CD4-positive, alpha-beta memory T cell (primary cell): ENCODE measurements around the gene KRT13. TPM values are rescaled to one million over a fixed set of nuclear protein-coding genes. Genes with fewer than 3 reads are reported as not detected.

ENCODE experiments used
- CTCF ChIA-PET: fragments of 350-600 bp; sonication (Branson Sonifier 250); formaldehyde crosslinking; loops from one replicate; lab custom pipeline; 2021; ENCODE audit warnings: inconsistent platforms; ENCODE audit not compliant: partially characterized antibody; lab: Charles Lee
- POLR2A ChIA-PET: fragments of 350-600 bp; sonication (Branson Sonifier 250); formaldehyde crosslinking; loops from one replicate; lab custom pipeline; 2021; ENCODE audit not compliant: partially characterized antibody; lab: Charles Lee
- DNase-seq, 5 donors: peaks; one replicate each; pipeline versions ENCODE4 v3.0.0 to v3.0.0-alpha.2; 2020 to 2022; ENCODE audit warnings: mixed read lengths in 1 of 5
- H3K27ac ChIP-seq: one replicate; pipeline ENCODE4 v1.7.0; 2013; ENCODE audit warnings: low read depth, low read length
- H3K27me3 ChIP-seq: 2 replicates; pipeline ENCODE4 v1.7.0; 2013; ENCODE audit warnings: mild to moderate bottlenecking, low read length, moderate library complexity; ENCODE audit not compliant: insufficient read depth
- H3K36me3 ChIP-seq: 2 replicates; pipeline ENCODE4 v1.7.0; 2013; ENCODE audit warnings: mild to moderate bottlenecking, low read length, moderate library complexity; ENCODE audit not compliant: insufficient read depth
- H3K4me1 ChIP-seq: 2 replicates; pipeline ENCODE4 v1.7.0; 2013; ENCODE audit warnings: mild to moderate bottlenecking, low read length, moderate library complexity; ENCODE audit not compliant: insufficient read depth
- H3K4me3 ChIP-seq, 2 donors: one replicate each; pipeline ENCODE4 v1.7.0; 2013; ENCODE audit warnings: low read length in 2 of 2, mild to moderate bottlenecking in 1 of 2
- H3K9me3 ChIP-seq, 2 donors: one replicate each; pipeline ENCODE4 v1.7.0; 2013; ENCODE audit warnings: low read length in 2 of 2, control low read depth in 1 of 2; ENCODE audit not compliant: control insufficient read depth in 1 of 2
- H3K27ac Mint-ChIP-seq, 7 donors: one replicate each; pipeline ENCODE4 v1.8.0; 2020 to 2021; ENCODE audit warnings: mixed read lengths in 7 of 7, mild to moderate bottlenecking in 6 of 7, inconsistent platforms in 3 of 7, moderate library complexity in 3 of 7
- H3K27me3 Mint-ChIP-seq, 2 donors: one replicate each; pipeline ENCODE4 v1.8.0; 2020 to 2021; ENCODE audit warnings: mixed read lengths in 2 of 2
- H3K36me3 Mint-ChIP-seq, 2 donors: one replicate each; pipeline ENCODE4 v1.8.0; 2020 to 2021; ENCODE audit warnings: mixed read lengths in 2 of 2, inconsistent platforms in 1 of 2, mild to moderate bottlenecking in 1 of 2
- H3K4me1 Mint-ChIP-seq, 4 donors: one replicate each; pipeline ENCODE4 v1.8.0; 2020 to 2021; ENCODE audit warnings: mixed read lengths in 4 of 4, mild to moderate bottlenecking in 1 of 4
- H3K4me3 Mint-ChIP-seq, 8 donors: one replicate each; pipeline ENCODE4 v1.8.0; 2020 to 2021; ENCODE audit warnings: mixed read lengths in 8 of 8, mild to moderate bottlenecking in 7 of 8, moderate library complexity in 6 of 8, inconsistent platforms in 3 of 8
- H3K9me3 Mint-ChIP-seq, 8 donors: one replicate each; pipeline ENCODE4 v1.8.0; 2020 to 2021; ENCODE audit warnings: mixed read lengths in 8 of 8, mild to moderate bottlenecking in 5 of 8, inconsistent platforms in 3 of 8, moderate library complexity in 1 of 8
- intact Hi-C: fragments of 100-400 bp; cut with micrococcal nuclease; formaldehyde crosslinking; loops from one replicate; pipeline ENCODE4 v1.15.1; 2023
- polyA plus RNA-seq, 2 donors: library from polyadenylated mRNA; unstranded; fragments of 300-500 nt; fragmentation: Illumina TruSeq; gene quantifications; one replicate each; pipeline ENCODE4 v1.2.3, GENCODE V29; 2021
- total RNA-seq, 2 experiments: library from RNA; stranded (reverse); gene quantifications; one replicate each; pipeline ENCODE4 v1.2.3, GENCODE V29; 2021

Gene KRT13
- total and polyA plus RNA-seq, 4 experiments from 2014 or later: not detected

DNA sequence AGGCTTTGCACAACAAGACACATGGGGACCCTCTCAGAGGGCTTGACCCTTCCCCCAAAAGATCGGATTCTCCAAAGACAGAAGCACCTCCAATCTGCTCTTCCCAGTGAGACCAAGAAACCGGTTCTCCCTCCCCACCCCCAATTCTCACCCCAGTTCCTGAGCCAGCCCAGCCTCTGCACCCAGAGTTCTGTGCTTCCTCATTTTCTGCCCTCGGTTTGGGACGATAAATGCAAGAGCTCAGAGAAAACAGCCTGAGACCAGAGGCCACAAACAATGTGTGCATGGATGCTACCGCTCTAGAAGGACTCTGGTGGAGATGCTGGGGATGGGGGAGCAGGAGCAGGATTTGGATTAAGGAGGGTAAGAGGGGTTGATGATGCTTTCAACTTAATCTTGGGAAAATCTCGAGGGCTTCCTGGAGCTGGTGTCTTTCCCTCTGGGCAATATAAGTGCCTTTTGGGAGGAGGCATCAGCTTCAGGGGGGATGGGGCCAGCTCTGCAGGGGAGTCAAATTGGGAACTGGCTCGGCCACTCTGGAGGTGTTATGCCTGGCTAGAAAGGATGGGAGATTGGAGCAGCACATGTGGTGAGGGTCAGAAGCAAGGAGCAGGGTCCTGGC is 7.2 kb upstream of the KRT13 start:
- Histone ChIP-seq H3K4me3 (no peak overlapping the region), H3K36me3 (no peaks in the 10 kb centered on the region), H3K27ac (no peak overlapping the region), H3K27me3 (no peaks in the 10 kb centered on the region), H3K4me1 (no peaks in the 10 kb centered on the region), H3K9me3 (no peaks in the 10 kb centered on the region)
- H3K27me3 Mint-ChIP-seq: peaks cover 0 to 2% of the 10 kb centered on the region in 2 donors
- peak overlapping the region in 1 of 7 donors; percentile 68 for H3K27ac Mint-ChIP-seq
- ChIA-PET POLR2A (no interaction called here), CTCF (no interaction called here)
- no peak for DNase-seq
- H3K36me3 Mint-ChIP-seq: no peaks in the 10 kb centered on the region
- no peaks in the 10 kb centered on the region for H3K4me1 Mint-ChIP-seq
- H3K9me3 Mint-ChIP-seq: peaks cover 0 to 1% (median 0%) of the 10 kb centered on the region in 8 donors
- intact Hi-C loops: no loop called here
- H3K4me3 Mint-ChIP-seq: no peak overlapping the region

DNA sequence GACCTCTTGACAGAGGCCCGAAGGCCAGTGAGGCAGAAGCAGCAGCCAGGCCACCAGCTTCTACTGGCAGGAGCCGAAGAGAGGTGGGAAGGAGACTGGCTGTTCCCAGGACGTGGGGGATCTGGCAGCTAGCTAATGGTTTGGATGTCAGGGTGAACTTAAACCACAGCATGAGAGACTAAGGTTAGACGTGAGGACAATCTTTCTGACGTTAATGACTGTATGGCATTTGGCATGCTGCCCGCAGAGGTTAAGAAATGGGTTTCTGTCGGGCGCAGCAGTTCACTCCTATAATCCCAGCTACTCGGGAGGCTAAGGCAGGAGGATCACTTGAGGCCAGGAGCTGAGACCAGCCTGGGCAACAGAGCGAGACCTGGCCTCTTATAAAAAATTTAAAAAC is 6.3 kb upstream of the KRT13 start:
- Mint-ChIP-seq H3K4me3 (no peak overlapping the region), H3K4me1 (no peaks in the 10 kb centered on the region), H3K27ac (no peak overlapping the region), H3K36me3 (no peaks in the 10 kb centered on the region), H3K9me3 (peaks cover 0 to 1% (median 0%) of the 10 kb centered on the region in 8 donors), H3K27me3 (peaks cover 0 to 2% of the 10 kb centered on the region in 2 donors)
- Histone ChIP-seq H3K27me3 (no peaks in the 10 kb centered on the region), H3K9me3 (no peaks in the 10 kb centered on the region), H3K4me1 (no peaks in the 10 kb centered on the region), H3K36me3 (no peaks in the 10 kb centered on the region), H3K27ac (no peak overlapping the region), H3K4me3 (no peak overlapping the region)
- intact Hi-C loops: no loop called here
- ChIA-PET POLR2A (no interaction called here), CTCF (interaction anchor here (0.9 kb wide), 1 partner anchor 14 kb away, joined by 3 read pairs; no protein-coding TSS in a partner anchor)
- no peak for DNase-seq

DNA sequence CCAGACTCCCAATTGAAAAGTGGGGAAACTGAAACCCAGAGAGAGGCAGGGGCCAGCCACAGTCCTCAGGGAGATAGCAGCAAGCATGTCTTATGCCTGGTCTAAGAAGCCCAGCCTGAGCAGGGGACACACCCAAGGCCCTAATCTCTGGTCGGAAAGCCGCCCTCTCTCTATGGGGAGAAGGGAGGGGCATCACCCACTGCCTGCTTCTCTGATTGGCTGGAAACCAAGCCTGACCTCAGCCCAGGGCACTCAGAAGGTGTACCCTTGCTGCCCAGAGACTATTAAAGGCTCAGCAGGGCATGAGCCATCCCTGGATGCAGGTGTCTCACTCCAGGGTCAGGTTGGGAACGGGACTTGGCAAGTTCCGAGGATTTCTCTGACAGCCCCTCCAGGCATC is 5.7 kb upstream of the KRT13 start:
- H3K4me1 ChIP-seq: no peaks in the 10 kb centered on the region
- H3K36me3 ChIP-seq: no peaks in the 10 kb centered on the region
- Mint-ChIP-seq H3K9me3 (no peaks in the 10 kb centered on the region), H3K4me3 (no peak overlapping the region), H3K4me1 (no peaks in the 10 kb centered on the region), H3K36me3 (no peaks in the 10 kb centered on the region), H3K27me3 (peaks cover 0 to 2% of the 10 kb centered on the region in 2 donors), H3K27ac (no peak overlapping the region)
- CTCF ChIA-PET: no interaction called here
- POLR2A ChIA-PET: no interaction called here
- no peak overlapping the region for H3K27ac ChIP-seq
- DNase-seq: no peak
- no peaks in the 10 kb centered on the region for H3K9me3 ChIP-seq
- H3K27me3 ChIP-seq: no peaks in the 10 kb centered on the region
- no peak overlapping the region for H3K4me3 ChIP-seq
- intact Hi-C loops: no loop called here

DNA sequence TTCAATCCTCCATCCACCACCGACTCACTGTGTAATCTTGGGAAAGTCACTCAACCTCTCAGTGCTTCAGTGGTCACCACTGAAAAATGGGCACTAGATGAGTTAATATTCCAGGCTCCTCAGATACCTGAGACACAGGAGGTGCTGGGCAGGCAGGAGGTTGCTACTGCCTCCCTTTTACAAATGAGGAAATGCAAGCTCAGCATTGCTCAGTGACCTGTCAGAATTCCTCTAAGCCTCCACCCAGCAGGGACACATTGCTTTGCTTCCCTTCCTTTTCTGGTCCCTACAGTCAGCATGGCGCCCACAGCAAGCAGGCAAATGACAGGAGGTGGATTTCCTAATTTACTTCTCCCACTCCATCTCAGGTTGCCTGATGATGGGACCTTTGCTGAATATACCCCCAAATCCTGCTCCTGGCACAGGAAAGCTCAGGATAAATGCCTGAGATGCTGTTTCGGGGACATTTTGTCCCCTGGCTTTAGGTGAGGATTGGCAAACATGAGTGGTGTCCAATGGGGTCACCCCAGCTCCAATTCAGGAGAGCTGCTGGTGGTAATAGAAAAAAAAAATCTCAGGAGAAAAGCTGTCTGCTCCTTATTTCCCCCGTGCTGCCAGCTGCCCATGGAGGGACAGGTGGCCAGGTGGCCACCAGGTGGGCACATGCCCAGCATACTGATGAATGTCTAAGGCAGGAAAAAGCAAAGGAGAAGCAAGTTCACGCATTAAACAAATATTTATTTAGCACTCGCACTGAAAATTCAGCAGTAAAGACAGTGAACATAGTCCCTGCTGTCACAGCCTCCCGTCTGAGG is 5.0 kb upstream of the KRT13 start:
- Histone ChIP-seq H3K9me3 (no peaks in the 10 kb centered on the region), H3K36me3 (no peaks in the 10 kb centered on the region), H3K27me3 (no peaks in the 10 kb centered on the region), H3K4me1 (no peaks in the 10 kb centered on the region), H3K4me3 (no peak overlapping the region), H3K27ac (no peak overlapping the region)
- ChIA-PET POLR2A (no interaction called here), CTCF (no interaction called here)
- Mint-ChIP-seq H3K9me3 (no peaks in the 10 kb centered on the region), H3K4me1 (no peaks in the 10 kb centered on the region), H3K27me3 (peaks cover 0 to 2% of the 10 kb centered on the region in 2 donors), H3K4me3 (no peak overlapping the region), H3K27ac (peak overlapping the region in 2 of 7 donors; percentile 72 to 86), H3K36me3 (no peaks in the 10 kb centered on the region)
- intact Hi-C loops: no loop called here
- DNase-seq: no peak

DNA sequence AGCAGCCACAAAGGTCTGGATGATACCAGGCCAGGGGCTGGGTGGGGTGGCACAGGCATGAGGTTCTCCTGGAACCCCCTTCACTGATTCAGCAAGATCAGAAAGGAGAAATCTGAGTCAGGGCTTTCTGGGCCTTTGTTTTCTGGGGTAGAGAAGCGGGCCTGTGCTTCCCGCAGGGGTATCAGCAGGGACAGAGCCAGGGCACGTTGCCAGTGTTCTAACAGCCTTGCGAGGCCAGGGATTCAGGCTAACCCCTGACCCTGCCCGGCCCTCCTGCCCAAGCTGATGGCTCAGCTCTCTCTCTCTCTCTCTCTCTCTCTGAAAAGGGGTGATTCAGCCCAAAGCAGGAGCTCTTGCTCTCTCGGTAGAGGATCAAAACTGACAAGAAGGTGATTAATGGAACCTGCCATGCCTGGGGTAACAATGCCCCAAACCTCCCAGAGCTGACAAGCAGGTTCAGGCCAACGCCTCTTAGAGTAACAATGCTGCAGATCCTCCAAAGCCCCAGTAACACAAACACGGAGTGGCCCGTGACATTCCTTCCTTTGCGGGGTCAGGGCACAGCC is 2.0 kb upstream of the KRT13 start:
- Mint-ChIP-seq H3K4me1 (no peaks in the 10 kb centered on the region), H3K27ac (no peak overlapping the region), H3K36me3 (no peaks in the 10 kb centered on the region), H3K27me3 (no peaks in the 10 kb centered on the region), H3K9me3 (no peaks in the 10 kb centered on the region), H3K4me3 (no peak overlapping the region)
- ChIA-PET POLR2A (no interaction called here), CTCF (interaction anchor here (1.0 kb wide), 1 partner anchor 11 kb away, joined by 4 read pairs; no protein-coding TSS in a partner anchor)
- Histone ChIP-seq H3K9me3 (no peaks in the 10 kb centered on the region), H3K27ac (no peak overlapping the region), H3K27me3 (no peaks in the 10 kb centered on the region), H3K36me3 (no peaks in the 10 kb centered on the region), H3K4me1 (no peaks in the 10 kb centered on the region), H3K4me3 (no peak overlapping the region)
- intact Hi-C loops: no loop called here
- DNase-seq: no peak

DNA sequence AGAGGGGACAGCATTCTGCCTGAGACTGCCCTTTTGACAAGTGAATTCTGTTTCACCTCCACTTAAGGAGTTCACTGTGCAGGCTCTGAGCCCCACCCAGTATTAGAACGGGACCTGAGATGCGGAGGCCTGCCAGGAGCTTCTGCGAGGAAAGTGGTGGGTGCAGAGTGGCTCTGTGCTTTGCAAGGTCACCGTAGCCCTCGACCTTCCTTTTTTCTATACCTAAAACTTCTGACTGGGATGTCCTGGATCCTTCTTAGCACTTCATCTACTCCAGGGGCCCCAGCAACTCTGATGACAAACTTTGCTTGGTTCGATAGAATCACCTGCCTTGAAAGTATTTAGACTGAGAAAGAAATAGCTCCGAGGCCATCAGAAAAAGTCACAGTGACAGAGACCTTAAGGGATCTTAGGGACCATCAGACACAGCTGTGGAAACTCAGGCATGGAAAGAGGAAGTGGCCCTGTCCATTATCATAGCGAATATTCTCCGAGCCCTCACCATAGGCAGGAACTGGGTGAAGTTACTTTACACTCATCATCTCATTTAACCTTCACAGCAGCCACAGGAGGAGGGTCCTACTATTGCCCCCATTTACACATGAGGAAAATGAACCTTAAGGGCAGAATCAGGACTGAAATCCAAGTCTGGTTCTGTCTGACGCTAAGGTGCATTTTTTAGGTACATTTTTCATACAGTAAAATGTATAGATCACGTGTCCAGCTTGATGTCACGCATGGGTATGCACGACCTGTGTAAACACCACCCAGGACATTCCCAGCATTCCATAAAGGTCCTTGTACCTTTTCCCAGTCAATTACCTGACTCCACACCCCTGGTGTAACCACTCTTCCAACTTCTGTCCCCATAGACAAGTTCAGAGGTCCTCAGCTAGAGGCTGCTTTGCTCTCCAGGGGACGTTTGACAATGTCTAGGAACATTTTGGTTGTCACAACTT is 676 bp upstream of the KRT13 start:
- ChIA-PET CTCF (interaction anchor here (1.7 kb wide), 1 partner anchor 43 kb away, joined by 6 read pairs; no protein-coding TSS in a partner anchor), POLR2A (no interaction called here)
- Histone ChIP-seq H3K9me3 (no peaks in the 10 kb centered on the region), H3K4me1 (no peaks in the 10 kb centered on the region), H3K4me3 (no peak overlapping the region), H3K27ac (no peak overlapping the region), H3K27me3 (no peaks in the 10 kb centered on the region), H3K36me3 (no peaks in the 10 kb centered on the region)
- intact Hi-C loops: no loop called here
- no peaks in the 10 kb centered on the region for H3K36me3 Mint-ChIP-seq
- peak overlapping the region in 3 of 7 donors; percentile 13 to 48 (median 24) for H3K27ac Mint-ChIP-seq
- DNase-seq: no peak
- H3K4me3 Mint-ChIP-seq: no peak overlapping the region
- H3K9me3 Mint-ChIP-seq: no peaks in the 10 kb centered on the region
- no peaks in the 10 kb centered on the region for H3K27me3 Mint-ChIP-seq
- no peaks in the 10 kb centered on the region for H3K4me1 Mint-ChIP-seq
